Mesothelial cell of epicardium (in vitro differentiated cells): ENCODE results near the gene SLC16A9. TPM values are rescaled to one million over a fixed set of nuclear protein-coding genes. Genes with fewer than 3 reads are reported as not detected.

ENCODE experiments used
- total RNA-seq: library from RNA; stranded (reverse); gene quantifications from 3 replicates; pipeline ENCODE4 v1.2.1, GENCODE V29; 2021

SLC16A9 gene
- total RNA-seq, 1 donor from 2014 or later = 17.6 TPM

Other genes with a start within 250 kb of the SLC16A9 start
- not detected in 3 replicates for gene MRLN, start 43.6 kb upstream of the SLC16A9 start, total RNA-seq
- 49.3 to 51.4 TPM (median 50.5 TPM) in 3 replicates for gene CCDC6, start 196.7 kb upstream of the SLC16A9 start, total RNA-seq